Lower leg skin (tissue), 4 donors: ENCODE data around the gene RPS15A. TPM values are rescaled to one million over a fixed set of nuclear protein-coding genes. Genes with fewer than 3 reads are reported as not detected.

ENCODE experiments used
- DNase-seq, 2 donors: peaks; one replicate each; pipeline ENCODE4 v3.0.0-alpha.2; 2019; ENCODE audit warnings: low spot score in 2 of 2
- H3K4me3 ChIP-seq: fragments of 200-600 bp; sonication (generic); 2 replicates; pipeline ENCODE4 v1.5.1; 2017; ENCODE audit warnings: mild to moderate bottlenecking, low read depth; ENCODE audit not compliant: poor library complexity, severe bottlenecking
- CTCF ChIP-seq, 3 donors: fragments of 450-650 bp; IDR thresholded peaks; one replicate each; pipeline ENCODE4 v1.5.1; 2016; ENCODE audit warnings: antibody characterized with exemption in 3 of 3, mild to moderate bottlenecking in 3 of 3, moderate library complexity in 2 of 3
- POLR2A ChIP-seq, 2 donors: fragments of 450-650 bp; IDR thresholded peaks; one replicate each; pipeline ENCODE4 v1.6.1; 2016 to 2017; ENCODE audit warnings: antibody characterized with exemption in 2 of 2, mild to moderate bottlenecking in 1 of 2, moderate library complexity in 1 of 2
- WGBS, 2 donors: methylation state at CpG; one replicate each; pipeline ENCODE4 v1.1.5; 2018; 5-methylcytosine and 5-hydroxymethylcytosine counted together
- intact Hi-C: fragments of 100-400 bp; cut with DNase I; formaldehyde crosslinking; loops from one replicate; pipeline ENCODE4 v1.15.0; 2023; ENCODE audit warnings: low total_unique reads
- total RNA-seq, 4 donors: library from RNA; depleted of rRNA; stranded (reverse); fragments of >200 nt; gene quantifications; one replicate each; pipeline ENCODE4 v1.1.0, GENCODE V29; 2016

Gene RPS15A
- total RNA-seq, 4 donors from 2014 or later = 1,497 to 2,701 (median 1,801) TPM

- H3K4me3 ChIP-seq = peak within 1 kb of the TSS; percentile 90
- intact Hi-C loops = loop anchor here (5.0 kb wide), 1 partner anchor 166 kb away; no protein-coding TSS in a partner anchor
- WGBS, 2 donors = 0% methylated on average over 55 to 56 of the region's 77 CpGs
- peak in 1 of 3 donors; percentile 98 for TF ChIP-seq CTCF (IDR thresholded peaks at IDR 0.05)
- TF ChIP-seq POLR2A (IDR thresholded peaks at IDR 0.05) = peak in 1 of 2 donors; percentile 92
- peak; percentile 99 to 100 for DNase-seq
Observed at GRCh38 chr16:18801145-18801972, 11.2 kb upstream of the RPS15A start, which contains the start of gene ARL6IP1. TSS of gene ARL6IP1 (minus strand) at chr16:18801549. CDS start at chr16:18801466, 83 bp downstream.

GRCh38 chr16:18800775-18801144 is 10.6 kb upstream of the RPS15A start:
- intact Hi-C loops = loop anchor here (5.0 kb wide), 1 partner anchor 167 kb away; no protein-coding TSS in a partner anchor
- 0 to 1% methylated on average over 15 of the region's 15 CpGs for WGBS, 2 donors
- H3K4me3 ChIP-seq = peak overlapping the region; percentile 90
- TF ChIP-seq CTCF (IDR thresholded peaks at IDR 0.05) (no peak), POLR2A (IDR thresholded peaks at IDR 0.05) (no peak)
- DNase-seq = peak in 1 of 2 donors; percentile 88

- no peak for DNase-seq
- intact Hi-C loops = loop anchor here (5.0 kb wide), 1 partner anchor 167 kb away; no protein-coding TSS in a partner anchor
- TF ChIP-seq CTCF (IDR thresholded peaks at IDR 0.05) (no peak), POLR2A (IDR thresholded peaks at IDR 0.05) (no peak)
- H3K4me3 ChIP-seq = peak overlapping the region; percentile 90
- WGBS, 2 donors = 5 to 6% methylated on average over 8 of the region's 8 CpGs
Observed at GRCh38 chr16:18800293-18800692, 10.2 kb upstream of the RPS15A start.

- intact Hi-C loops = no loop called here
- 81 to 87% methylated on average over 3 of the region's 3 CpGs for WGBS, 2 donors
- no peak overlapping the region for H3K4me3 ChIP-seq
- DNase-seq = no peak
- TF ChIP-seq POLR2A (IDR thresholded peaks at IDR 0.05) (no peak), CTCF (IDR thresholded peaks at IDR 0.05) (no peak)
Observed at GRCh38 chr16:18799500-18799899, 9.4 kb upstream of the RPS15A start.

- H3K4me3 ChIP-seq = no peak overlapping the region
- TF ChIP-seq POLR2A (IDR thresholded peaks at IDR 0.05) = no peak
- TF ChIP-seq CTCF (IDR thresholded peaks at IDR 0.05) = no peak
- no peak for DNase-seq
- intact Hi-C loops = no loop called here
- 58 to 65% methylated on average over 4 of the region's 4 CpGs for WGBS, 2 donors
Observed at GRCh38 chr16:18797746-18798145, 7.6 kb upstream of the RPS15A start.
